ENCODE data around the gene PLXNA4. TPM values are rescaled to one million over a fixed set of nuclear protein-coding genes. Genes with fewer than 3 reads are reported as not detected.

PLXNA4 gene
- total RNA-seq, 2 donors from 2014 or later = 24.0 to 42.7 TPM

DNA sequence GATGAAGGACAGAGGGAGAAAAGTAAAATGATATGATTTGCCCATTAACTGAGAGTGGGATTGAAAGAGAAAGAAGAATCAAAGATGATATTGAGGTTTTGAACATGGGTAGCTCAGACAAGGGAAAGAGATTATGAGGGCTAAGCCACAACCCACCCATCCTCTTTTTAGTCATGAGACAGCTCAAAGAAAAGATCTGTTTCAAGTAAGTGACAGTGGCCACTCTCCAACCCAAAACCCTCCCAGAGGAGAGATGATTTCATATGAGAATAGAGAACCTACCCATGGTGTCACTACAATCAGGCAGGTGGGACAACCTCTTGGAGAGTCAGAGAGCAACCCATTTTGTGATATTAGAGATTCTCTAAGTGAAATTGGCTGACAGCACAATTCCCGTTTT is 32.2 kb downstream of the PLXNA4 start:
- TF ChIP-seq, protein P1, sequence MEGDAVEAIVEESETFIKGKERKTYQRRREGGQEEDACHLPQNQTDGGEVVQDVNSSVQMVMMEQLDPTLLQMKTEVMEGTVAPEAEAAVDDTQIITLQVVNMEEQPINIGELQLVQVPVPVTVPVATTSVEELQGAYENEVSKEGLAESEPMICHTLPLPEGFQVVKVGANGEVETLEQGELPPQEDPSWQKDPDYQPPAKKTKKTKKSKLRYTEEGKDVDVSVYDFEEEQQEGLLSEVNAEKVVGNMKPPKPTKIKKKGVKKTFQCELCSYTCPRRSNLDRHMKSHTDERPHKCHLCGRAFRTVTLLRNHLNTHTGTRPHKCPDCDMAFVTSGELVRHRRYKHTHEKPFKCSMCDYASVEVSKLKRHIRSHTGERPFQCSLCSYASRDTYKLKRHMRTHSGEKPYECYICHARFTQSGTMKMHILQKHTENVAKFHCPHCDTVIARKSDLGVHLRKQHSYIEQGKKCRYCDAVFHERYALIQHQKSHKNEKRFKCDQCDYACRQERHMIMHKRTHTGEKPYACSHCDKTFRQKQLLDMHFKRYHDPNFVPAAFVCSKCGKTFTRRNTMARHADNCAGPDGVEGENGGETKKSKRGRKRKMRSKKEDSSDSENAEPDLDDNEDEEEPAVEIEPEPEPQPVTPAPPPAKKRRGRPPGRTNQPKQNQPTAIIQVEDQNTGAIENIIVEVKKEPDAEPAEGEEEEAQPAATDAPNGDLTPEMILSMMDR (conservative IDR thresholded peaks at IDR 0.05) = no peak
- Mint-ChIP-seq H3K27ac (peak overlapping the region; percentile 0), H3K36me3 (ENCODE audit: low read depth) (peaks cover 2% of the 10 kb centered on the region), H3K9me3 (peaks cover 2% of the 10 kb centered on the region), H3K27me3 (ENCODE audit: insufficient read depth) (no peaks in the 10 kb centered on the region), H3K4me1 (peaks cover 83% of the 10 kb centered on the region), H3K4me3 (no peak overlapping the region)
- WGBS, 2 experiments (ENCODE audit: insufficient coverage in 1 of 2, insufficient read length in 1 of 2) = 78 to 100% methylated on average over 1 of the region's 1 CpG
- no peaks in the 10 kb centered on the region for H3K27me3 ChIP-seq (ENCODE audit: control insufficient read depth, insufficient read depth, low read length, poor library complexity, severe bottlenecking)
- no peak overlapping the region for H3K9ac ChIP-seq (ENCODE audit: extremely low read depth, low read length, poor library complexity, severe bottlenecking)
- no peaks in the 10 kb centered on the region for H3K9me3 ChIP-seq (ENCODE audit: control insufficient read depth, low read length)
- peaks cover 32% of the 10 kb centered on the region for H3K4me1 ChIP-seq (ENCODE audit: control insufficient read depth, insufficient read depth, low read length)
- H3K27ac ChIP-seq (ENCODE audit: low read depth, low read length) = no peak overlapping the region
- peak overlapping the region; percentile 11 for H3K4me3 ChIP-seq (ENCODE audit: low read length)
- no peaks in the 10 kb centered on the region for H3K36me3 ChIP-seq (ENCODE audit: control insufficient read depth, insufficient read depth, low read length)
- DNase-seq = no peak

- Histone ChIP-seq H3K4me3 (ENCODE audit: low read length) (peak overlapping the region; percentile 11), H3K9me3 (ENCODE audit: control insufficient read depth, low read length) (no peaks in the 10 kb centered on the region), H3K27me3 (ENCODE audit: control insufficient read depth, insufficient read depth, low read length, poor library complexity, severe bottlenecking) (no peaks in the 10 kb centered on the region), H3K27ac (ENCODE audit: low read depth, low read length) (no peak overlapping the region), H3K4me1 (ENCODE audit: control insufficient read depth, insufficient read depth, low read length) (peaks cover 43% of the 10 kb centered on the region), H3K36me3 (ENCODE audit: control insufficient read depth, insufficient read depth, low read length) (no peaks in the 10 kb centered on the region), H3K9ac (ENCODE audit: extremely low read depth, low read length, poor library complexity, severe bottlenecking) (no peak overlapping the region)
- 31% methylated on average over 1 of the region's 1 CpG; no CpG with 5 or more reads in 1 of the 2 experiments for WGBS, 2 experiments (ENCODE audit: insufficient coverage in 1 of 2, insufficient read length in 1 of 2)
- no peaks in the 10 kb centered on the region for H3K27me3 Mint-ChIP-seq (ENCODE audit: insufficient read depth)
- H3K4me1 Mint-ChIP-seq = peaks cover 88% of the 10 kb centered on the region
- H3K4me3 Mint-ChIP-seq = no peak overlapping the region
- H3K27ac Mint-ChIP-seq = peak overlapping the region; percentile 0
- peaks cover 2% of the 10 kb centered on the region for H3K36me3 Mint-ChIP-seq (ENCODE audit: low read depth)
- TF ChIP-seq, protein P1 (conservative IDR thresholded peaks at IDR 0.05) = no peak
- no peak for DNase-seq
- H3K9me3 Mint-ChIP-seq = peaks cover 2% of the 10 kb centered on the region
Measured at GRCh38 chr7:132542895-132543294, 33.4 kb downstream of the PLXNA4 start.

GRCh38 chr7:132541656-132542055 is 34.6 kb downstream of the PLXNA4 start:
- Histone ChIP-seq H3K27me3 (ENCODE audit: control insufficient read depth, insufficient read depth, low read length, poor library complexity, severe bottlenecking) (no peaks in the 10 kb centered on the region), H3K27ac (ENCODE audit: low read depth, low read length) (no peak overlapping the region), H3K9ac (ENCODE audit: extremely low read depth, low read length, poor library complexity, severe bottlenecking) (no peak overlapping the region), H3K9me3 (ENCODE audit: control insufficient read depth, low read length) (no peaks in the 10 kb centered on the region), H3K4me1 (ENCODE audit: control insufficient read depth, insufficient read depth, low read length) (peaks cover 52% of the 10 kb centered on the region), H3K4me3 (ENCODE audit: low read length) (no peak overlapping the region), H3K36me3 (ENCODE audit: control insufficient read depth, insufficient read depth, low read length) (no peaks in the 10 kb centered on the region)
- WGBS, 2 experiments (ENCODE audit: insufficient coverage in 1 of 2, insufficient read length in 1 of 2) = 62 to 73% methylated on average over 4 to 5 of the region's 6 CpGs
- Mint-ChIP-seq H3K27ac (peak overlapping the region; percentile 20), H3K4me3 (no peak overlapping the region), H3K9me3 (peaks cover 2% of the 10 kb centered on the region), H3K36me3 (ENCODE audit: low read depth) (peaks cover 2% of the 10 kb centered on the region), H3K4me1 (peaks cover 89% of the 10 kb centered on the region), H3K27me3 (ENCODE audit: insufficient read depth) (no peaks in the 10 kb centered on the region)
- TF ChIP-seq, protein P1 (conservative IDR thresholded peaks at IDR 0.05) = no peak
- DNase-seq = peak; percentile 52

Measured in endodermal cell (in vitro differentiated cells).